Superior temporal gyrus (tissue), 1 donor: ENCODE results near the gene ANKS3.

ENCODE experiments used
- DNase-seq: peaks from one replicate; pipeline ENCODE4 v3.0.0-alpha.2; 2016; ENCODE audit errors: extremely low spot score

ANKS3 gene, protein sequence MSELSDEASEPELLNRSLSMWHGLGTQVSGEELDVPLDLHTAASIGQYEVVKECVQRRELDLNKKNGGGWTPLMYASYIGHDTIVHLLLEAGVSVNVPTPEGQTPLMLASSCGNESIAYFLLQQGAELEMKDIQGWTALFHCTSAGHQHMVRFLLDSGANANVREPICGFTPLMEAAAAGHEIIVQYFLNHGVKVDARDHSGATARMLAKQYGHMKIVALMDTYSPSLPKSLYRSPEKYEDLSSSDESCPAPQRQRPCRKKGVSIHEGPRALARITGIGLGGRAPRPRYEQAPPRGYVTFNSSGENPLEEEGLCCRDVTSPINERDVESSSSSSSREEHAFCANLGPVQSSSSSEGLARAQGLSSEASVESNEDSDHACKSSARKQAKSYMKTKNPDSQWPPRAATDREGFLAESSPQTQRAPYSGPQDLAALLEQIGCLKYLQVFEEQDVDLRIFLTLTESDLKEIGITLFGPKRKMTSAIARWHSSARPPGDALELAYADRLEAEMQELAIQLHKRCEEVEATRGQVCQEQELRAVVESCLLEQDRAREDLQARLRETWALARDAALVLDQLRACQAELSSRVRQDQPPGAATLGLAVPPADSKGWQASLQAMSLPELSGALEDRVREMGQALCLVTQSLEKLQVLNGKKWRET

GRCh38 chr16:4734063-4734729 lies at the start of gene ANKS3, which contains the start of gene DNAAF8:
Gene ANKS3, minus strand, starts transcription at chr16:4734271. Its CDS starts 4,122 bp downstream, at chr16:4730149.
Gene DNAAF8, plus strand, starts transcription at chr16:4734537. Its CDS starts 1,978 bp downstream, at chr16:4736515.
- peak; percentile 96 for DNase-seq

DNA sequence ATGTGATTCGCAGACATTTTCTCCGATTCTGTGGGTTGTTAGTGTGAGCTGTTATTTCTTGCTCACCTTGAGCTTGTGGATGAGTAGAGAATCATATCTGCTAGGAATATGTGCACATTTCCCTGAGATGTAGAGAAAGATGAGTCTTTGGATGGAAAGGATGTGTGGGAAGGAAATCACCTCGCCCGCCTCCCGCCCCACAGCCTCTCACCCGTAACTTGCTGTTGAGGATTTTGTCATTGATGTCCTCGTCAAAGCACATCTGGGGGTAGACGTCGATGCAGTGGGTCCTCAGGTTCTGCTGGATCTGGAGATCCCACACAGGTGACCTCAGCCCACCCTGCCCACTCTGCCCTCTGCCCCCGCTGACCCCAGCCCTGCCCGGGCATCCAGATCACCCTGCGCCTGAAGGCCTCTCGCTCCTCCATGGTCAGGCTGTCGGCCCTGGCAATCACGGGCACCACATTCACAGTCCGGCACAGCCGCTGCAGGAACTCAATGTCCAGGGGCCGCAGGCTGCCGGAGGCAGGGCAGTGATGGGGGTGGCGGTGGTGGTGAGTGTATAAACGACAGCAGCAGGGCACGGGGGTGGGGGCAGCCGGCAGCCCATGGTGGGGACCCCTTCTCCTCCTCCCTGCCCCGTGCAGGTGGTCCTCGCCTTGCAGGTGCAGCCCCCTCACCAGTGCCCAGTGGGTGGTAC lies 49.3 kb upstream of the ANKS3 start:
- no peak for DNase-seq

GRCh38 chr16:4780235-4780634 lies 46.2 kb upstream of the ANKS3 start:
- DNase-seq = no peak

DNA sequence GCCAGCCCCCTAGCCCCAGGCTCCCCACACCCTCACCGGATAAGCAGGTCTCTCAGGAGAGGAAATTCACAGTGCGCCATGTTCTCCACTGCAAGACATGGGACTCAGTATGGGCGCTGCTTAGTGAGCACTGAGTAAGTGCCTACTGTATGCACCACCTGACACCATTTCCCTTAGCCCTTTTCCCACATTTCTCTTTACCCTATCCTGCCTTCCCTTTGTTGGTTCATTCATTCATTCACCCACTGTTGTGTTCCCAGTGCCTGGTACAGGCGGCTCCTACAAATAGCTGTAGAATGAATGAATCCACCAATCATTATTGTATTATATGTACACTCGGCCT lies 44.0 kb upstream of the ANKS3 start:
- DNase-seq = no peak

DNA sequence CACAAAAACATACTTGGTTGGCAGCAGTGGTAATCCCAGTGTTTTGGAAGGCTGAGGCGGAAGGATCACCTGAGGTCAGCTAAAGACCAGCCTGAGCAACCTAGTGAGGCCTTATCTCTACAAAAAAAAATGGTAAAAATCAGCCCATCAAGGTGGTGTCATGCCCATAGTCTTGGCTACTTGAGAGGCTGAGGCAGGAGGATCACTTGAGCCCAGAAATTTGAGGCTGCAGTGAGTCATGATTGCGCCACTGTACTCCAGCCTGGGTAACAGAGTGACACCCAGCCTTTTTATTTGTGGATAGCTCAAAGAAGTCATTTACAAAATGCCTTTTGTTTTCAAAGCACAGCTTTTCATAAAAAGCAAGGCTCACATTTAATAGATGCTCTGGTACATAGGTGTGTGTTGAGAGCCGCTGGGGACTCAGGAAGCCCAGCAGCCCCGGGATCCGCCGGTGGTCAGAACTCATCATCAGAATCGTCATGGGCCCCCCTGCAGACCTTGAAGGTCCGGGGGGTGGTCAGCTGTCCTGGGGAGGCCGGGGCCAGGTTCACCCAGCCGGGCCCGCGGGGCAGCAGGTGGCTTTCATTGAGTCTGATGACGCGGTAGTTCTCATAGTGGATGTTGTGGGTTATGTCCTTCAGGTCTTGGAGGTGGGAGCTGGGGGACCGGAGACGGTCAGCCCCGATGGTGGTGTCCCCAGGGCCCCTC lies 43.4 kb upstream of the ANKS3 start:
- no peak for DNase-seq

- DNase-seq = no peak
Observed at GRCh38 chr16:4776141-4776705, 42.2 kb upstream of the ANKS3 start.

DNA sequence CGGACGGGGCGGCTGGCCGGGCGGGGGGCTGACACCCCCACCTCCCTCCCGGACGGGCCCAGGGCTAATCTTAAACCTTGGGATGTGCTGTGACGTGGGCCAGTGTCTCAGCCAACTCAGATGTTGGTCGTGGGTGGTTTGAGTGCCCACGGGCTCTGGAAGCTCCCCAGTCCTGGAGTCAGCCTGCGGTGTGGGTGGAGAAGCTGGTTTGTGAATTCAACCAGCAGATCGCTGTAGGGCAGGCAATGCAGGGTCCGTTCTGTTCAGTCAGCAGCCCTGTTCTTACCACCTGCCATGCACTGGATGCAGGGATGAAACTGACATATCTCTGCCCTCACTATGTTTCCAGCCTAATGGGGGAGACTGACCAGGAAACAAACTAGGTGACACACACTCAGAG lies 40.9 kb upstream of the ANKS3 start:
- DNase-seq = no peak

- DNase-seq = no peak
Observed at GRCh38 chr16:4772351-4772750, 38.3 kb upstream of the ANKS3 start.

DNA sequence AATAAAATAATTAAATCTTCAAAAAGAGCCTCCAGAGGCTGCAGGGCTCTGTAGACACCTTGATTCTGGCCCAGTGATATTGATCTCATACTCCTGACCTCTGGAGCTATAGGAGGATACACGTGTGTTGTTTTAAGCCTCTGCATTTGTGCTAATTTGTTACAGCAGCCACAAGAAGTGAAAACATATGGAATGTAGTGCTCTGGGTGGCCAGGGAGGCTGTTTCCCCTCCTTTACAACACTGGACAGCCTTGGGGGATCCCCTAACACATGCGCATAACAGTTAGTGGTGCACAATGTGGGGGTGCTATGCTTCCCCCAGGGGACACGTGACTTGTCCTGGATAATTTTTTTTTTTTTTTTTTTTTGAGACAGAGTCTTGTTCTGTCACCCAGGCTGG lies 37.6 kb upstream of the ANKS3 start:
- DNase-seq = no peak

DNA sequence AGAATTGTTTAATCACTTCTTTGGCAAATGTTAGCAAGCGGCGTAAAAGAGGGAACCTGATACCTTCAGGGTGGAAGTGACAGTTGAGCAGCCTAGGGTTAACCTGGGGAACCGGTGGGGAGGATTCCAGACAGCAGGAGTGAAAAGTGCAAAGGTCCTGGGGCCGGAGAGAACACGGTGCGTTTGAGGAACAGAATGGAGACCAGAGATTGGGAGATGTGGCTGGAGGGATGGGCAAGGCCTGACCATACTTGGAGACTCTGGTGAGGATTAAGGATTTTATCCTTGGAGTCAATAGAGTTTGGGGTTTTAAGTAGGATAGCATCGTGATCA lies 35.2 kb upstream of the ANKS3 start:
- no peak for DNase-seq

DNA sequence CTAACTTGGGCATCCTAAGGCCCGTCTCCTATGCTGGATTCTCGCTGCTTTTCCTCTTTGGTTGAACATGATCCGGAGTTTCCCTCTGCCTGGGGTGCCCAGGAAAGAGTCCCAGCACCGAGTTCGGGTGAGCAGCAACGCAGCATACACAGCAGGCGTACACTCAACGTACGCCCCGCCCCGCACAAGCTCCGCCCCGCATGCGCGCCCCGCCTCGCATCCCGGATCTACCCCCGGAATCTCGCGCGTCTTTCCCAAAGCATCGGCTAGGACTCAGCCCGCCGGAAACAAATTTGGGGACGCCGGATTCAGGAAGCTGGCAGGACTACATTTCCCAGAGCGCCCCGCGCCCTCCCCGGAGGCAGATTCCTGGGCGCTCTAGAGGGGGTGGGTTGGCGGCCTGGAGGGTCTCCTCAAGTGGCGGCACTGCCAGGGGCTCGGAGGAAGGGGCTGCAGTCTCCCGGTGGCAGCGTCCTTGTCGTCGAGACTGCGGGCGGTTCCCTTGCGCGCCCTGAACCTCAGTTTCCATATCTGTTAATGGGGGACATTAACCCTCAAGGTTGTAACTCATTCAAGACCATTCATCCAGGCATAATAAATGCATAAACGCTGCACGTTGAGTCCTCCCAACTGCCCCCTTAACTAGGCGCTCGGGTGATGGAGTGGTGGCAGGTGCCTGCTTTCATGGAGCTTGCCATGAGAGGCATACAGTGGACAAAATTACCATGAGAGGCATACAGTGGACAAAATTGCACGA lies 34.7 kb upstream of the ANKS3 start:
- DNase-seq = peak; percentile 97

DNA sequence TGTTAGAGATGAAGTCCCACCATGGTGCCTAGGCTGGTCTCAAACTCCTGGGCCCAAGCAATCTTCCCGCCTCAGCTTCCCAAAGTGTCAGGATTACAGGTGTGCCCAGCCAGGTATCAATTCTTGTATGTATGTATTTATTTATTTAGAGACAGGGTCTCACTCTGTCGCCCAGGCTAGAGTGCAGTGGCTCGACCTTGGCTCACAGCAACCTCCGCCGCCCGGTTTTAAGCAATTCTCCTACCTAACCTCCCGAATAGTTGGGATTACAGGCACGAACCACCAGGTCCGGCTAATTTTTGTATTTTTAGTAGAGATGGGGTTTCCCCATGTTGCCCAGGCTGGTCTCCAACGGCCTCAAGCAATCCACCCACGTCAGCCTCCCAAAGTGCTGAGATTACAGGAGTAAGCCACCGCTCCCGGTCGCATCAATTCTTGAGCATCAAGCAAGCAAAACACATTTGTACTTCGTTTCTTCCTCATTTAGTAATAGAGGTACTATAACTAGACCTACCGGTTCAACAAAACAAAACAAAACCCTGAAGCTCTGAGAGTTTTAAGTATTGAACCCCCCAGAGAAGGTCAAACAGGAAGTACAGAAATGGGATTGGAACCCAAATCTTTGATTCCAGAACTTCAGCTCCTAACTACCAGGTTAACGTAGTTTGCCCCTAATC lies 33.9 kb upstream of the ANKS3 start:
- no peak for DNase-seq

- DNase-seq = peak; percentile 98
Observed at GRCh38 chr16:4766875-4767628, 33.0 kb upstream of the ANKS3 start, which contains the start of gene ZNF500. Gene ZNF500, minus strand, starts transcription at chr16:4767162. Its CDS starts 1,184 bp downstream, at chr16:4765978.

DNA sequence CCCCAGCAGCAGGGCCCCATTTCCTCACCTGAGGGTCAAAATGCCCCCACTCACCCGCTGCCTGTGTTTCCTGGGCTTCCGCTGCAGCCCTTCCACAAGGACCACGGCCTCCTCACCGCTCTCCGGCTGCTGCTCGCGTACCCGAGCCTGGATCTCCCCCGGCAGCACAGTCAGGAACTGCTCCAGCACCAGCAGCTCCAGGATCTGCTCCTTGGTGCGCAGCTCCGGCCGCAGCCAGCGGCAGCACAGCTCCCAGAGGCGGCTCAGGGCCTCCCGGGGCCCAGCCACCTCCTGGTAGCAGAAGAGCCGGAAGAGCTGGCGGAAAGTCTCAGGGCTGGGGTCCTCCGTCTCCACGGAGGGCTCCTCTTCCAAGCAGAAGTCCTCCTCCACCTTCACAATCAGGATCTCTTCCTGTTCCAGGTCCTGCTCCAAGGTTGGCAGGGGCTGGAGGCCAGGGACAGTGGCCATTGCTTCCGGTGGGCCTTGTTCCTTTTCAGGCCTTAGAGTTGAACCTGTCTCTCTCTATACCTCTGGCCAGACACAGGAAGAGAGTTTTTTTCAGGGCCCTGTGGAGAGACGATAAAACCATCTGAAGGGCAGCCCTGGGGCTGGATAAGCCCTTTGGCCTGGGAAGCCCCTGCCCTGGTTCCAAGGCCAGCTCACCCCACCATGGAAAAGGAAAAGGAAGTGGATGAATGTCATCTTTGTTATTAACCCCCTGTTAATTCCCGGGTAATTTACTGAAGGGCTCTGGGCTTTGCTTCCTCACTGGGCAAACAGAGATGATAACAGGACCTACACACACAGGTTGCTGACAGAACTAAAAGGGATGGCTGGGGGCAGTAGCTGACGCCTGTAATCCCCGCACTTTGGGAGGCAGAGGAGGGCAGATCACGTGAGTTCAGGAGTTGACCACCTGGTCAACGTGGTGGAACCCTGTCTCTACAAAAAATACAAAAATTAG lies 31.7 kb upstream of the ANKS3 start:
- DNase-seq = no peak

DNA sequence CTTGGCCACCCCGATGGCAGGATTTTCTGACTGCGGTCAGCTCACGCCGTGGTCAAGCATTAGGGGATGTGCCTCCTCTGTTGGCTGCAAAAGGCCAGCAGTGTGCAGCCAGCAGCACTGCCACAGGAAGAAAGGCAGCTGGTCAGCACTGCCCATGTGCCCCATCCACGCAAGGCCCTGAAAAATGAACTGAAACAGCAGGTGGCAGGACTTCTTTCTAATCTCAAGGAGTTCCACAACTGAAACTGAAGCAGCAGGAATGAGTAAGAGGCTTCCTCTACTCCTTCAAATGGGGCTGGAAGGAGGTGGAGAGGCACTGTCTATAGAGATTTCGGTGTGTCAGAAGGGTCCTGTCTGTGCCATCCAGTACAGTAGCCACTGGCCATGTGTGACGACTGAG lies 29.7 kb upstream of the ANKS3 start:
- no peak for DNase-seq

DNA sequence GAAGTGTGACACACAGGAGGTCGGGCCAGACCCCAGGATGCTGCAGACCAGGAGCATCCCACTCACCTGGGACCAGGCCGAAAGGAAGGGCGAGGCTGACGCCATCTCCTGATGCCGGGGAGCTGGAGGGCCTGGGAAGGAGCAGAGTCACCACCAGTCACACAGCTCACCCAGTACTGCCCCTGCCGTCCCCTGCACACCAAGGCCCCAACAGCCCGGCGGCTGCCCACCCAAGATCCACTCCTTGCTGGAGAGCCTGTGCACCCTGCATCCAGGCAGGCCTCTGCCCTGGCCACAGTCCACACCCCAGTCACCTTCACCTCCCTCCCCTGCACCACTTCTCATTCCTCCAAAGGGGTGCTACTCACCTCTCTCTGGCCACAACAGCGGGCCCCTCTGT lies 28.1 kb upstream of the ANKS3 start:
- DNase-seq = no peak

- DNase-seq = no peak
Observed at GRCh38 chr16:4760221-4760910, 26.3 kb upstream of the ANKS3 start.
